Limb (tissue), 2 donors: ENCODE measurements around the gene ZBTB20.

Experiments
- DNase-seq, 2 donors: peaks; one replicate each; pipeline ENCODE4 v3.0.0-alpha.2; 2016; ENCODE audit errors: extremely low spot score in 2 of 2

Gene ZBTB20

DNA sequence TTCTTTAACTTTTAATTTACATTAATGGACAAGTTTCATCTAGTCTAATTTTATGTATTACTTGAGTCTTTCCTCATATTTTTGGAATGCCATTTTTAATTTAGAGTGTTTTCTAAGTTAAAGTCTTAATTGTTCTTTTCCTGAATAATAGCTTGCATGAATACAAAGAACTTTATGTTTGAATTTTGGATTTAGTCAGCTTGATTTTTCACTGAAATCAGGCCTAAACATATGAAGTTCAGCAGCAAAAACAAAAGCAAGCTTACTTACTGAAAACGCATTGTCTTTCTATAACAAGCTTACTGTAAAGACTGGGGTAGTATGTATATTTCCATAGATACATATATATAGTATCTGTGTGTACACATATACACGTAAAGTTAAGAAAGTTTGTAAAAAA, 126.0 kb downstream of the ZBTB20 start:
- DNase-seq = no peak

- DNase-seq = no peak
Observed at GRCh38 chr3:115019900-115020299, 127.2 kb downstream of the ZBTB20 start.

GRCh38 chr3:115018694-115019093, 128.4 kb downstream of the ZBTB20 start:
- no peak for DNase-seq

- DNase-seq = no peak
Observed at GRCh38 chr3:115007966-115008365, 139.1 kb downstream of the ZBTB20 start.

GRCh38 chr3:115004201-115005140, 142.6 kb downstream of the ZBTB20 start:
- DNase-seq = no peak

- no peak for DNase-seq
Observed at GRCh38 chr3:114998971-114999579, 148.0 kb downstream of the ZBTB20 start.

- DNase-seq = no peak
Observed at GRCh38 chr3:114994554-114995341, 152.3 kb downstream of the ZBTB20 start.

DNA sequence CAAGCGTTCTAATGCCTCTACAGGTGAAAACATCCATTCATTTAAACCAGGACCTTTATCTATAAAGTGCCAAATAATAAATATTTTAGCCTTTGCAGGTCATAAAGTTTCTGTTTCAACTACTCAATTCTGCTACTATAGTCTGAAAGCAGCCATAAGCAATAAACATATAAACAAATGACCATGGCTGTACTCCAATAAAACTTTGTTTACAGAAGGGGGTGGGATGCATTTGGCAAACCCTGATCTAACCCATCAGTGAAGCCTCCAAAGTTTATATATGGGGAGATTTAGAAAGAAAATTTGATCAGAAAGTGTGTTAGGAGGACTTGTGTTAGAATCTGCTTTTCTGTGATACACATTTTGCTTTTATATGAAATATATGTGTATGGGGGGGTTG, 161.3 kb downstream of the ZBTB20 start:
- no peak for DNase-seq

DNA sequence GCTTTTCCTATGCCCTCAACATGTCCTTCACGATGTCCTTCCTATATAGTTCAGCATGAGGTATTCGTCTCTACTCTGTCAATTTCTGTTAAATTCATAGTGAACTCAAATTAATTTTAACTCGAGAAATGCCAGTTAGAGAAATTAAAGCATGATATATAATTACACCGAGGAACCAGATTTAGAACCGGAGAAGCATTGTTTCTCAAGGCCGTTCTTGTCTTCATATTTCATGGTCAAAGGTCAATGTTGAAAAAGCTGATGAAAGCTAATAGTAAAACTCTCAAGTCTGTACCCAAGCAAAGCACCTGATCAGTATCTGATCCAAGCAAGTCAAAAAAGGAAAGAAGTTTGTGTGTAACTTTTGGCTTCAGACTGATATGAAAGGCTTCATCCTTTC, 163.8 kb downstream of the ZBTB20 start:
- no peak for DNase-seq

- DNase-seq = no peak
Observed at GRCh38 chr3:114974387-114974786, 172.7 kb downstream of the ZBTB20 start.

DNA sequence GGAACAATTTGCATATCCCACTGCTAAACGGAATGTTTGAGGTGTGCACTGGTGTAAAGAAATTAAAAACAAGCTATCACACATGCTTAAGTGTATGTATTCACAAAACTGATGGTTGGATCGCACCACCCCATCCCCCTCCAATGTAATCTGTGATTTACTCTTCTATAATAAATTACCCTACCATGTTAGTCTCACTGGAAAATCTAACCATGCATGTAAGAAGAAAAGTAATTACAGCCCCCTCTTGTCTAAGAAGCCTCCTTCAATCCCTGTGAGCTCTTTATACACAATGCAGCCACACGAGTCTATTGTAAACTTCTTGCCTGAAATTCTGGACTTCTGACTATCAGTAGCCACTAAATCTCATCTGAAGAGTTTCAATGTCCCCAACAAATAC, 173.6 kb downstream of the ZBTB20 start:
- DNase-seq = no peak

GRCh38 chr3:114967168-114967567, 179.9 kb downstream of the ZBTB20 start:
- no peak for DNase-seq

DNA sequence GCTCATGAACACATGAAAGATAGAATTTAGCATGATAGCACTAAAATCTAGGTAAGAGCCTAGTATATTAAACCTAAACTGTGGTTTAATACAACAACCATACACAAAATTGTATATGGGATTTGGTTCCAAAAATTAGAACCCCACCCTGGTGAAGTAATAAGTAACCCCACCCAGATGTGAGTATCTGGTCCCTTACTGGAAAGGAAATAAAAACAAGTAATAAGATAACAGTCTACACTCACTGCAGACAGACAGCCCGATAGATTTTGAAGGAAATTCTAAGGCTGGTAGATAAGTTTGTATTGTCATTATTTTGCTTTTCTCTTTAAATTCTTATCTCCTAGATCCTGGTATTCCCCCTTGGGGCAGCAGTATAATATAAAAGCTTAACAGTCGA, 184.9 kb downstream of the ZBTB20 start:
- no peak for DNase-seq

GRCh38 chr3:114958930-114959329, 188.2 kb downstream of the ZBTB20 start:
- DNase-seq = no peak

- no peak for DNase-seq
Observed at GRCh38 chr3:114953800-114954199, 193.3 kb downstream of the ZBTB20 start.

GRCh38 chr3:114953215-114953799, 193.8 kb downstream of the ZBTB20 start:
- DNase-seq = no peak

DNA sequence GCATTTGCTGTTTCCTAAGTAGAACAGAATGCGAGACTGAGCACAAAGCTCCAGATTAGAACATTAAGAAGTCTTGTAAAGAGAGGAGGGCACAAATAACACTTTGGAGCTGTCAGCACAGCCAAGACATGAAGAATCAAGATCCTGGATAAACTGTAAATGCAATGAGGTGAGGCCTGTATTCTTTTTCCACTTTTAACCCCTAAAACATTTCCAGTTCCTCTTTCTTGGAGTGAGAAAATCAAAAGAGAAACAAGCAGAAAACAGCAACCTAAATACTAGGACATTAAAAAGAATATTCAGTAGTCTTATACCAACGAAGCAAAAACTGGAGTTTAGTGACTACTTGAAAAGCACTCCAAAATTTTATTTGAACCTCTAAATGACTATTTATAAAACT, 204.3 kb downstream of the ZBTB20 start:
- no peak for DNase-seq

GRCh38 chr3:114941626-114942309, 205.3 kb downstream of the ZBTB20 start:
- DNase-seq = no peak

GRCh38 chr3:114939920-114940319, 207.2 kb downstream of the ZBTB20 start:
- no peak for DNase-seq

GRCh38 chr3:114933407-114933806, 213.7 kb downstream of the ZBTB20 start:
- DNase-seq = no peak
